ENCODE measurements around the gene ZMYND10.

Gene ZMYND10

DNA sequence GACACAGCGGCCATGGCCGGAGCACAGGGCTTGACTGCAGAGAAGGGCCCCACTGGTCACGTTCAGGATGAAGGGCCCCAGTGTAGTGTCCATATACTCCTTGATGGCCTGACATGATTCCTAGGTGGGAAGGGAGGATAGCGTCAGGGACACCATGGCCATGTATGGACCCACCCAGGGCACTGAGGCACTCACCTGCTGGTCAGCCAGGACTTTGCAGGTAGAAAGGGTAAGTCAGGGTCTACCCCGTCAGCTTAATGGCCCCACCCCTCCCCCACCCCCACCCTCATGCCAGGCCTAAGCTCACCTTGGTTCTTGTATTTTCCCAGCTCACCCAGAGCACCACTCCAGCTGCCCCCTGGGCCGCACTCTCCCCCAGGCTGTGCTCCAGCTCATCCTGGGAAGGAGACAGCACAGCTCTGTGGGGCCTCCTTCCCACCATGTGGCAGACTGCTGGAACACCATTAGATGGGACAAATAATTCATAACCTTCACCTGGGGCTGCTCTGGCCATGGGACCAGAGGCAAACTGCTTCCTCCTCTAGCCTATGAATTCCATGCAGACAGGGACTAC is 44.8 kb downstream of the ZMYND10 start:
- no peak for DNase-seq

GRCh38 chr3:50299929-50300680 is 45.4 kb downstream of the ZMYND10 start:
- DNase-seq, result no peak

DNA sequence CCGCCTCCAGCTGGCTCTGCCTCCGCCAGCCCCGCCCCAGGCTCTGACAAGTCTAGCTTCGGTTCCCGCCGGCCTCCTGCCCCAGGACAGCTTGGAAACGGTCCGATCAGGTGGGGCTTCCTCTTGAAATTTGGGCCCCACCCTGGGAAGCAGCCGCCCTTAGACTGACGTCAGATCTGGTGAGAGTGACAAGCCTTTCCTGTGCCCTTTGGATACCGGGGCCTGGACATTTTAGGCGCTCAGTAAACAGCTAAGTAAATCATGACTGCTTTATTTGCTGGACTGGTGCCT is 45.9 kb downstream of the ZMYND10 start:
- DNase-seq, result no peak

GRCh38 chr3:50298836-50299637 is 46.5 kb downstream of the ZMYND10 start, which contains the start of the genes HYAL3 and NAA80:
HYAL3 (minus strand) TSS chr3:50299405; CDS start chr3:50295602, 3,803 bp downstream.
NAA80 (minus strand) TSS chr3:50299405; CDS start chr3:50297463, 1,942 bp downstream.
- DNase-seq, result peak; percentile 69

GRCh38 chr3:50297896-50298725 is 47.4 kb downstream of the ZMYND10 start:
- DNase-seq, result no peak

DNA sequence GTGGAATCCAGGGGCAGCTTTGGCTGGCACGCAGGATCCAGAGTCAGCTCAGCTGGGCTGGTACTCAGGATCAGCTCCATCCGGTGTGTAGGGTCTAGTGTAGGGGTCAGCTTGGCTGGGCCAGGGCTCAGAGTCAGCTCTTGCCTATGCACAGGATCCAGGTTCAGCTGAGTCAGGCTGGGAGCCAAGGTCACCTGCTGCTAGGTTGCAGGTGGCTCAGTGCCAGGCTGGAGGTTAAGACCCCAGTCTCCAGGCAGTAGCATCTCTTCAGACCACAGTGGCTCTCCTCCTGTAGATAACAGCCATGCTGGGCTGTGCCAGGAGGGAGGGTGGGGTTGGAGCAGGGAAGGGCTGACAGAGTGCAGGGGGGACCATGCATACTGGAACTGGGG is 48.2 kb downstream of the ZMYND10 start:
- DNase-seq, result no peak

- DNase-seq, result no peak
Measured at GRCh38 chr3:50296721-50297383, 48.7 kb downstream of the ZMYND10 start.

DNA sequence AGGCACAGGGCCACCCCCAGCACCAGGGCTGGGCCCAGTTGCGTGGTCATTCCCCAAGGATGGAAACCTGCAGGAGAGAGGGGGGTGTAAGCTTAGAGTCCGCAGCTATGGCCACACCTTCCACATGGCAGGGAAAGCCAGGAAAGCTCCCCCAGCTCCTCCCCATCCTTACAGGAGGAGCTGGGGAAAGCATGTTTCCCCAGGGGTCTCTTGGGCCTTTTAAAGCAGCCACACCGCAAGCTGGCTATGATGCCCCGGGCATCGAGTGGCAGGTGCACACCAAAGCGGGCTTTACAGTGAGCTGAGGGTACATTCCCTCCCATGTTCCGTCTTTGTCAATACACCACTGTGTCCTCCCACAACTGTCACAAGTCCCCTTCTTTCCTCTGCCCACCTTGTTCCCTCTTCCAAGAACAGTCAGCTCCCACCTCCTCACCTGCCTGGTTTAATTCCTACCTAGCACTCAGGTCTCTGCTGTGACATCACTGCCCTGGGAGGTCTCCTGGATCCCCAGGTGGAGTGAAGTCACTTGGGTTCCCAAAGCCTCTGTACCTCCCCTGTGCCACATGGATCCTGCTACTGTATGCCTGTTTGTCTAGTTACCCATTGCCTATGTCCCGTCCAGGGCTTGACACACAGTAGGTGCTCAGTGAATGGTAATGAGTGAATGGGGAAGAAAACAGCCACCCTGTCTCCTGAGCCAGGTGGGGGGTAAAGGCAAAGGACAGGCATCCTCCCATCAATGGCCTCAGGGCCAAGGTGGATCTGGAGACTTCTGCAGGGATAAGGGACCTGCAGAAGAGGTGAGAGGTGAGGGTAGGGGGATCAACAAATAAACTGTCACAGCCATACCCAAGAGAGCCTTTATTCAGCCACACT is 49.7 kb downstream of the ZMYND10 start:
- no peak for DNase-seq

- no peak for DNase-seq
Measured at GRCh38 chr3:50294492-50295403, 50.8 kb downstream of the ZMYND10 start.

- no peak for DNase-seq
Measured at GRCh38 chr3:50294089-50294488, 51.4 kb downstream of the ZMYND10 start.

- DNase-seq, result no peak
Measured at GRCh38 chr3:50293079-50293801, 52.3 kb downstream of the ZMYND10 start.

DNA sequence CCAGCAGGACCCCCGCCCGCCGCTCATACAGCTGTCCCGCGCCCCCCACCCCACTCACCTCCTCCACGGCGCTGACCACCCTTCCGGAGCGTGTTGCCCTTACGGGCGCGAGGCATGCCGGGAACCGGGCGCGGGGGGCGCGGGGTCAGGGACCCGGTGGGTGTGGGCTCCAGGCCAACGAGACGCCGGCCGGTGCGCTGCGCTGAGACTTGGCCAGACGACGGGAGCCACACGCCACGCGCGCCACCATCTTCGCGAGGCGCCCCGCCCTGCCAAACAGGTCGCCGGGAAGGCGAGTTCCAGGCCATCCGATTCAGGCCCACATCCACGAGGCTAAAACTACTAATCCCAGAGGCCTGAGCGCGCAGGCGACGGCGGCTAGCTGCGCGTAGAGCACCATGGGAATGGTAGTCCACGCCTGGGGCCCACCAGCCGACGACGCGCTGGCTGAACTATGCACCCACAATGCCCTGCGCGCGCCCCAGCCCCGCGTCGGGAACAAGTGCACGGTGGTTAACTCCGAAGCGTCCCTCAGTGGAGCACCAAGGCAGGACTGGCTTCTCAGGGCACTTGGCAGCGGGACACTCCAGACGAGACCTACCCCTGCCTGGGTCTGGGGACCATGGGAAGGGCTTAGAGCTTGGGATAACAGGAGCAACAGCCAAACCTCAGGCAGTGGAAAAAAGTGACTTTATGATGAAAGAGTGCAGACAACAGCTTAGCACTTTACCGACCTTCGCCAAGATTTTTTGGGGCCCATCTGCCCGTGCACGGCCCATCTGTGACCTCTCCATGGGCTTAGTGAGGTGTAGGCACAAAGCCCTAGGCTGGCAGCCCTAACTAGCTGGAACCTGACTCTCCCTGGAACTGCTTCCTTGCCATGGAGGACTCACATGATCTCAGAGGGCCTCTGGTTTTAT is 53.1 kb downstream of the ZMYND10 start, which contains the start of gene IFRD2:
Gene IFRD2 (minus strand): TSS at position 271 of the 920 bp plus-strand sequence. CDS start 155 bp downstream, at position 116.
- peak; percentile 51 for DNase-seq

All from NCI-H1417 treated with DMSO at 0.1 percent for 48 hours (cell line).